ENCODE measurements around the gene MMP13.

DNA sequence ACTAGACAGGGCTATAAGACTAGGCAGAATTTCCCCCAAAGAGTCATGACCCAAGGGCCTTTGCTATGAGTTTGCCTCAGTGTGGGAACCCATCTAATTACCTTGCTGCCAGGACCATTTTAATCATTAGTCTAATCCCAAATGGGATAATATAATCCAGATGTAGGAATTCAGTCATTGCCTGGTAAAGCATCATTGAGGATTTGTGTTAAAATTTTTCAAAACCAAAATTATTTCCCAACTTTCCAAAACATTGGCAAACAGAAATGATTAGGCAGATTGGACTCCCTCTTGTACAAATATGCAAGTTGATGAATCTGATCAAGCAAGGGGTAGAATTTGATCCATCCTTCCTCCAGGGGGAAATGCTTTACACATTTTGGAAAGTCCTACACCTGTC lies 16.2 kb upstream of the MMP13 start:
- TF ChIP-seq, protein P1, sequence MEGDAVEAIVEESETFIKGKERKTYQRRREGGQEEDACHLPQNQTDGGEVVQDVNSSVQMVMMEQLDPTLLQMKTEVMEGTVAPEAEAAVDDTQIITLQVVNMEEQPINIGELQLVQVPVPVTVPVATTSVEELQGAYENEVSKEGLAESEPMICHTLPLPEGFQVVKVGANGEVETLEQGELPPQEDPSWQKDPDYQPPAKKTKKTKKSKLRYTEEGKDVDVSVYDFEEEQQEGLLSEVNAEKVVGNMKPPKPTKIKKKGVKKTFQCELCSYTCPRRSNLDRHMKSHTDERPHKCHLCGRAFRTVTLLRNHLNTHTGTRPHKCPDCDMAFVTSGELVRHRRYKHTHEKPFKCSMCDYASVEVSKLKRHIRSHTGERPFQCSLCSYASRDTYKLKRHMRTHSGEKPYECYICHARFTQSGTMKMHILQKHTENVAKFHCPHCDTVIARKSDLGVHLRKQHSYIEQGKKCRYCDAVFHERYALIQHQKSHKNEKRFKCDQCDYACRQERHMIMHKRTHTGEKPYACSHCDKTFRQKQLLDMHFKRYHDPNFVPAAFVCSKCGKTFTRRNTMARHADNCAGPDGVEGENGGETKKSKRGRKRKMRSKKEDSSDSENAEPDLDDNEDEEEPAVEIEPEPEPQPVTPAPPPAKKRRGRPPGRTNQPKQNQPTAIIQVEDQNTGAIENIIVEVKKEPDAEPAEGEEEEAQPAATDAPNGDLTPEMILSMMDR (conservative IDR thresholded peaks at IDR 0.05; ENCODE audit: low read depth, low read length) = no peak
- TF ChIP-seq FOS (IDR thresholded peaks at IDR 0.05; ENCODE audit: low read depth, low read length) (no peak), BHLHE40 (IDR thresholded peaks at IDR 0.05; ENCODE audit: low read depth, low read length) (no peak), POLR2A (IDR thresholded peaks at IDR 0.05; ENCODE audit: low read depth, low read length) (no peak), RAD21 (IDR thresholded peaks at IDR 0.05; ENCODE audit: low read length) (no peak)
- TF ChIP-seq, protein P2, sequence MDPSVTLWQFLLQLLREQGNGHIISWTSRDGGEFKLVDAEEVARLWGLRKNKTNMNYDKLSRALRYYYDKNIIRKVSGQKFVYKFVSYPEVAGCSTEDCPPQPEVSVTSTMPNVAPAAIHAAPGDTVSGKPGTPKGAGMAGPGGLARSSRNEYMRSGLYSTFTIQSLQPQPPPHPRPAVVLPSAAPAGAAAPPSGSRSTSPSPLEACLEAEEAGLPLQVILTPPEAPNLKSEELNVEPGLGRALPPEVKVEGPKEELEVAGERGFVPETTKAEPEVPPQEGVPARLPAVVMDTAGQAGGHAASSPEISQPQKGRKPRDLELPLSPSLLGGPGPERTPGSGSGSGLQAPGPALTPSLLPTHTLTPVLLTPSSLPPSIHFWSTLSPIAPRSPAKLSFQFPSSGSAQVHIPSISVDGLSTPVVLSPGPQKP (IDR thresholded peaks at IDR 0.05; ENCODE audit: borderline replicate concordance, low read depth, low read length) = no peak
